A549 (cell line): ENCODE data around the gene PLS3. TPM values are rescaled to one million over a fixed set of nuclear protein-coding genes. Genes with fewer than 3 reads are reported as not detected.

Experiments used
- ATAC-seq, 2 experiments: fragments of 200-7000 bp in 1 of 2; fragments of >200 bp in 1 of 2; cut with Nextera tagmentation in 1 of 2; cut with Tn5 transposase in 1 of 2; 3 replicates each; pipeline versions ENCODE4 v1.8.0 to v1.9.1; 2018 to 2020; ENCODE audit warnings: mild to moderate bottlenecking in 1 of 2, moderate library complexity in 1 of 2
- CTCF ChIA-PET: fragments of 300-600 bp; sonication (Branson Sonifier 250); formaldehyde crosslinking; extraction: SDS; loops from one replicate; lab custom pipeline; 2021; ENCODE audit warnings: antibody characterized with exemption, inconsistent platforms; lab: Yijun Ruan, JAX
- POLR2A ChIA-PET: fragments of 350-600 bp; formaldehyde crosslinking; extraction: SDS; loops from one replicate; lab custom pipeline; 2021; ENCODE audit warnings: antibody characterized with exemption, inconsistent platforms; lab: Yijun Ruan, JAX
- DNase-seq, 2 experiments: peaks; one replicate each; pipeline versions ENCODE4 v3.0.0 to v3.0.0-alpha.2; 2011 to 2016; ENCODE audit warnings: low read depth in 1 of 2, low spot score in 1 of 2
- FAIRE-seq: peaks from 2 replicates; lab custom pipeline; 2011; peaks lifted over from hg19 to GRCh38; lab: Jason Lieb, UNC
- H3K27ac ChIP-seq, 2 experiments: fragments of >200 bp; sonication (Bioruptor Twin); formaldehyde crosslinking; 3 replicates each; pipeline ENCODE4 v1.5.1; 2016 to 2017
- H3K4me1 ChIP-seq: fragments of >200 bp; sonication (Bioruptor Twin); formaldehyde crosslinking; 3 replicates; pipeline ENCODE4 v1.6.1; 2016
- H3K4me2 ChIP-seq: fragments of >200 bp; sonication (Bioruptor Twin); formaldehyde crosslinking; 3 replicates; pipeline ENCODE4 v1.6.1; 2016
- H3K4me3 ChIP-seq: fragments of >200 bp; sonication (Bioruptor Twin); formaldehyde crosslinking; 3 replicates; pipeline ENCODE4 v1.5.1; 2016
- H3K9me3 ChIP-seq: fragments of >200 bp; sonication (Bioruptor Twin); formaldehyde crosslinking; 3 replicates; pipeline ENCODE4 v1.6.1; 2016
- CBX2 ChIP-seq: fragments of 200-600 bp; sonication (generic); IDR thresholded peaks from 2 replicates; pipeline ENCODE4 v1.6.1; 2016; ENCODE audit warnings: low read depth, mild to moderate bottlenecking, borderline replicate concordance
- CBX8 ChIP-seq: fragments of 200-600 bp; sonication (generic); IDR thresholded peaks from 2 replicates; pipeline ENCODE4 v1.6.1; 2016
- CEBPB ChIP-seq, 2 experiments: fragments of >200 bp in 1 of 2; sonication (Bioruptor Twin) in 1 of 2; formaldehyde crosslinking in 1 of 2; IDR thresholded peaks; 2 replicates each; pipeline ENCODE4 v1.6.1; 2012 to 2016
- CHD4 ChIP-seq: fragments of 200-600 bp; sonication (generic); IDR thresholded peaks from 2 replicates; pipeline ENCODE4 v1.6.1; 2016; ENCODE audit warnings: antibody characterized with exemption, mild to moderate bottlenecking, borderline replicate concordance
- ESRRA ChIP-seq: fragments of 150-350 bp; IDR thresholded peaks from 2 replicates; pipeline ENCODE4 v1.6.1; 2014; ENCODE audit warnings: mild to moderate bottlenecking, low read length, borderline replicate concordance
- FOSL2 ChIP-seq, 2 experiments: fragments of 450-650 bp in 1 of 2; fragments of >200 bp in 1 of 2; sonication (Bioruptor Twin) in 1 of 2; formaldehyde crosslinking; IDR thresholded peaks; 2 replicates each; pipeline versions ENCODE4 v1.5.0 to v1.6.1; 2016 to 2020; ENCODE audit warnings: mild to moderate bottlenecking in 1 of 2, moderate library complexity in 1 of 2
- FOXS1 ChIP-seq: fragments of 250-450 bp; sonication (Bioruptor Pico); IDR thresholded peaks from 2 replicates; pipeline ENCODE4 v1.5.0; 2020; ENCODE audit warnings: mild to moderate bottlenecking, moderate library complexity
- HOXA7 ChIP-seq: fragments of 250-450 bp; sonication (Bioruptor Pico); IDR thresholded peaks from 2 replicates; pipeline ENCODE4 v1.5.0; 2020; ENCODE audit warnings: mild to moderate bottlenecking, moderate library complexity
- JUN ChIP-seq, 2 experiments: fragments of >200 bp; sonication (Bioruptor Twin); formaldehyde crosslinking; IDR thresholded peaks; 2 replicates in 1 of 2; 3 replicates in 1 of 2; pipeline ENCODE4 v1.6.1; 2016 to 2017
- JUNB ChIP-seq: fragments of >200 bp; sonication (Bioruptor Twin); formaldehyde crosslinking; IDR thresholded peaks from 2 replicates; pipeline ENCODE4 v1.6.1; 2016
- KDM1A ChIP-seq: fragments of 200-600 bp; sonication (generic); IDR thresholded peaks from 2 replicates; pipeline ENCODE4 v1.6.1; 2016; ENCODE audit warnings: low read depth, mild to moderate bottlenecking
- KDM5A ChIP-seq: fragments of 200-600 bp; sonication (generic); IDR thresholded peaks from 2 replicates; pipeline ENCODE4 v1.6.1; 2016; ENCODE audit warnings: antibody characterized with exemption, mild to moderate bottlenecking
- MAZ ChIP-seq: fragments of 150-350 bp; IDR thresholded peaks from 2 replicates; pipeline ENCODE4 v1.6.1; 2014; ENCODE audit warnings: antibody characterized with exemption, low read depth, low read length, borderline replicate concordance
- NFE2L2 ChIP-seq: fragments of 150-350 bp; conservative IDR thresholded peaks from 2 replicates; pipeline ENCODE4 v1.6.1; 2014; ENCODE audit warnings: low read length
- NPAS2 ChIP-seq: fragments of 250-450 bp; sonication (Bioruptor Pico); IDR thresholded peaks from 2 replicates; pipeline ENCODE4 v1.8.0; 2022; ENCODE audit warnings: mild to moderate bottlenecking, moderate library complexity, borderline replicate concordance
- NR3C1 ChIP-seq: fragments of >200 bp; sonication (Bioruptor Twin); formaldehyde crosslinking; IDR thresholded peaks from 3 replicates; pipeline ENCODE4 v1.6.1; 2017
- PHF8 ChIP-seq: fragments of 200-600 bp; sonication (generic); IDR thresholded peaks from 2 replicates; pipeline ENCODE4 v1.6.1; 2016; ENCODE audit warnings: low read depth, mild to moderate bottlenecking, antibody characterized with exemption, moderate library complexity, borderline replicate concordance
- POLR2A ChIP-seq: IDR thresholded peaks from 2 replicates; pipeline ENCODE4 v1.6.1; 2012; ENCODE audit warnings: mild to moderate bottlenecking, low read length
- POLR2AphosphoS2 ChIP-seq: conservative IDR thresholded peaks from 2 replicates; pipeline ENCODE4 v1.6.1; 2012; ENCODE audit warnings: low read length, improper control_type of control experiment, inconsistent platforms
- RNF2 ChIP-seq: fragments of 200-600 bp; sonication (generic); IDR thresholded peaks from 2 replicates; pipeline ENCODE4 v1.6.1; 2016; ENCODE audit warnings: low read depth, mild to moderate bottlenecking, antibody characterized with exemption, moderate library complexity, borderline replicate concordance
- SREBF2 ChIP-seq: fragments of 450-650 bp; IDR thresholded peaks from 2 replicates; pipeline ENCODE4 v1.6.1; 2014; ENCODE audit warnings: mild to moderate bottlenecking, moderate library complexity
- TFCP2L1 ChIP-seq: fragments of 250-450 bp; sonication (Bioruptor Pico); IDR thresholded peaks from 2 replicates; pipeline ENCODE4 v1.5.0; 2021; ENCODE audit warnings: mild to moderate bottlenecking
- WGBS: methylation state at CpG from one replicate; pipeline ENCODE4 v1.1.6; 2017; ENCODE audit errors: missing lambda C conversion rate; 5-methylcytosine and 5-hydroxymethylcytosine counted together
- polyA plus RNA-seq, 4 experiments: library from polyadenylated mRNA; depleted of rRNA in 3 of 4; stranded (reverse); fragments of >200 nt; fragmentation: RNase III in 1 of 4; extraction: RNeasy Plus Mini Kit Qiagen cat#74134 plus additional on column Dnase treatment in 1 of 4; gene quantifications; 2 replicates in 3 of 4; 3 replicates in 1 of 4; pipeline ENCODE4 v1.2.3, GENCODE V29; 2011 to 2017
- TF ChIP-seq, protein P1 (sequence below): fragments of >200 bp; sonication (Bioruptor Twin); formaldehyde crosslinking; IDR thresholded peaks from 2 replicates; pipeline ENCODE4 v1.6.1; 2016
- TF ChIP-seq, protein P2 (sequence below): fragments of 150-350 bp; IDR thresholded peaks from 2 replicates; pipeline ENCODE4 v1.6.1; 2014; ENCODE audit warnings: low read depth, mild to moderate bottlenecking, low read length
- TF ChIP-seq, protein P3 (sequence below): fragments of 450-650 bp; IDR thresholded peaks from 2 replicates; pipeline ENCODE4 v1.6.1; 2014; ENCODE audit warnings: antibody characterized with exemption
- TF ChIP-seq, protein P4 (sequence below): IDR thresholded peaks from 2 replicates; pipeline ENCODE4 v1.6.1; 2012; ENCODE audit warnings: low read depth, borderline replicate concordance
- TF ChIP-seq, protein P5 (sequence below): fragments of 250-450 bp; sonication (Bioruptor Pico); IDR thresholded peaks from 2 replicates; pipeline ENCODE4 v1.5.0; 2020; ENCODE audit warnings: low read depth, mild to moderate bottlenecking, moderate library complexity
- TF ChIP-seq, protein P6 (sequence below): fragments of 200-600 bp; sonication (generic); IDR thresholded peaks from 2 replicates; pipeline ENCODE4 v1.6.1; 2016; ENCODE audit warnings: antibody characterized with exemption, mild to moderate bottlenecking, moderate library complexity

PLS3 gene
- polyA plus RNA-seq, 2 of the 4 experiments (the other 2 are of a cell fraction), result 303 to 437 TPM

DNA sequence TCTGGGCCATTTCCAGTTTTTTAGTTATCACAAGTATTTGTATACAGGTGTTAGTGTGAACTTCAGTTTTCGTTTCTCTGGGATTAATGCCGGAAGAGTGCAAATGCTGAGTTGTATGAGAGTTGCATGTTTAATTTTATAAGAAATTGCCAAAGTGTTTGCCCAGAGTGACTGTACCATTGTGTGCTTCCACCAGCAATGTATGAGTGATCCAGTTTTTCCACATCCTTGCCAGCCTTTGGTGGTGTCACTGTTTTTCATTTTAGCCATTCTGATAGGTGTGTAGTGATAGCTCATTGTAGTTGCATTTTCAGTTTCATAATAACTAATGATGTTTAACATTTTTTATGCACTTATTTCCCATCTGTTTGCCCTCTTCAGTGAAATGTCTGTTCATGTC is 18.4 kb downstream of the PLS3 start:
- no peak overlapping the region for H3K4me3 ChIP-seq
- WGBS, result 91% methylated on average over 2 of the region's 2 CpGs
- peaks cover 46% of the 10 kb centered on the region for H3K4me1 ChIP-seq
- H3K27ac ChIP-seq, result no peak overlapping the region
- ChIA-PET CTCF (no interaction called here), POLR2A (no interaction called here)
- no peaks in the 10 kb centered on the region for H3K9me3 ChIP-seq
- ATAC-seq (no peak), DNase-seq (no peak), FAIRE-seq (peak; percentile 18)
- no peak overlapping the region for H3K4me2 ChIP-seq
- TF ChIP-seq JUNB (no peak), FOXS1 (CRISPR knock-in tag) (no peak), NPAS2 (no peak), JUN (IDR thresholded peaks at IDR 0.05) (no peak), KDM5A (no peak), FOSL2 (IDR thresholded peaks at IDR 0.05) (no peak), FOSL2 (CRISPR knock-in tag; IDR thresholded peaks at IDR 0.05) (no peak), MAZ (no peak), HOXA7 (CRISPR knock-in tag) (no peak), SREBF2 (no peak), KDM1A (no peak), ESRRA (no peak), POLR2A (no peak), NFE2L2 (no peak)
- TF ChIP-seq, protein P1, sequence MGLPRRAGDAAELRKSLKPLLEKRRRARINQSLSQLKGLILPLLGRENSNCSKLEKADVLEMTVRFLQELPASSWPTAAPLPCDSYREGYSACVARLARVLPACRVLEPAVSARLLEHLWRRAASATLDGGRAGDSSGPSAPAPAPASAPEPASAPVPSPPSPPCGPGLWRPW, result no peak
- TF ChIP-seq, protein P2, sequence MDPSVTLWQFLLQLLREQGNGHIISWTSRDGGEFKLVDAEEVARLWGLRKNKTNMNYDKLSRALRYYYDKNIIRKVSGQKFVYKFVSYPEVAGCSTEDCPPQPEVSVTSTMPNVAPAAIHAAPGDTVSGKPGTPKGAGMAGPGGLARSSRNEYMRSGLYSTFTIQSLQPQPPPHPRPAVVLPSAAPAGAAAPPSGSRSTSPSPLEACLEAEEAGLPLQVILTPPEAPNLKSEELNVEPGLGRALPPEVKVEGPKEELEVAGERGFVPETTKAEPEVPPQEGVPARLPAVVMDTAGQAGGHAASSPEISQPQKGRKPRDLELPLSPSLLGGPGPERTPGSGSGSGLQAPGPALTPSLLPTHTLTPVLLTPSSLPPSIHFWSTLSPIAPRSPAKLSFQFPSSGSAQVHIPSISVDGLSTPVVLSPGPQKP, result no peak
- TF ChIP-seq, protein P3, sequence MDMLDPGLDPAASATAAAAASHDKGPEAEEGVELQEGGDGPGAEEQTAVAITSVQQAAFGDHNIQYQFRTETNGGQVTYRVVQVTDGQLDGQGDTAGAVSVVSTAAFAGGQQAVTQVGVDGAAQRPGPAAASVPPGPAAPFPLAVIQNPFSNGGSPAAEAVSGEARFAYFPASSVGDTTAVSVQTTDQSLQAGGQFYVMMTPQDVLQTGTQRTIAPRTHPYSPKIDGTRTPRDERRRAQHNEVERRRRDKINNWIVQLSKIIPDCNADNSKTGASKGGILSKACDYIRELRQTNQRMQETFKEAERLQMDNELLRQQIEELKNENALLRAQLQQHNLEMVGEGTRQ, result no peak
- TF ChIP-seq, protein P4, sequence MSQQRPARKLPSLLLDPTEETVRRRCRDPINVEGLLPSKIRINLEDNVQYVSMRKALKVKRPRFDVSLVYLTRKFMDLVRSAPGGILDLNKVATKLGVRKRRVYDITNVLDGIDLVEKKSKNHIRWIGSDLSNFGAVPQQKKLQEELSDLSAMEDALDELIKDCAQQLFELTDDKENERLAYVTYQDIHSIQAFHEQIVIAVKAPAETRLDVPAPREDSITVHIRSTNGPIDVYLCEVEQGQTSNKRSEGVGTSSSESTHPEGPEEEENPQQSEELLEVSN, result no peak
- TF ChIP-seq, protein P5, sequence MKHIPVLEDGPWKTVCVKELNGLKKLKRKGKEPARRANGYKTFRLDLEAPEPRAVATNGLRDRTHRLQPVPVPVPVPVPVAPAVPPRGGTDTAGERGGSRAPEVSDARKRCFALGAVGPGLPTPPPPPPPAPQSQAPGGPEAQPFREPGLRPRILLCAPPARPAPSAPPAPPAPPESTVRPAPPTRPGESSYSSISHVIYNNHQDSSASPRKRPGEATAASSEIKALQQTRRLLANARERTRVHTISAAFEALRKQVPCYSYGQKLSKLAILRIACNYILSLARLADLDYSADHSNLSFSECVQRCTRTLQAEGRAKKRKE (CRISPR knock-in tag), result no peak
- TF ChIP-seq, protein P6, sequence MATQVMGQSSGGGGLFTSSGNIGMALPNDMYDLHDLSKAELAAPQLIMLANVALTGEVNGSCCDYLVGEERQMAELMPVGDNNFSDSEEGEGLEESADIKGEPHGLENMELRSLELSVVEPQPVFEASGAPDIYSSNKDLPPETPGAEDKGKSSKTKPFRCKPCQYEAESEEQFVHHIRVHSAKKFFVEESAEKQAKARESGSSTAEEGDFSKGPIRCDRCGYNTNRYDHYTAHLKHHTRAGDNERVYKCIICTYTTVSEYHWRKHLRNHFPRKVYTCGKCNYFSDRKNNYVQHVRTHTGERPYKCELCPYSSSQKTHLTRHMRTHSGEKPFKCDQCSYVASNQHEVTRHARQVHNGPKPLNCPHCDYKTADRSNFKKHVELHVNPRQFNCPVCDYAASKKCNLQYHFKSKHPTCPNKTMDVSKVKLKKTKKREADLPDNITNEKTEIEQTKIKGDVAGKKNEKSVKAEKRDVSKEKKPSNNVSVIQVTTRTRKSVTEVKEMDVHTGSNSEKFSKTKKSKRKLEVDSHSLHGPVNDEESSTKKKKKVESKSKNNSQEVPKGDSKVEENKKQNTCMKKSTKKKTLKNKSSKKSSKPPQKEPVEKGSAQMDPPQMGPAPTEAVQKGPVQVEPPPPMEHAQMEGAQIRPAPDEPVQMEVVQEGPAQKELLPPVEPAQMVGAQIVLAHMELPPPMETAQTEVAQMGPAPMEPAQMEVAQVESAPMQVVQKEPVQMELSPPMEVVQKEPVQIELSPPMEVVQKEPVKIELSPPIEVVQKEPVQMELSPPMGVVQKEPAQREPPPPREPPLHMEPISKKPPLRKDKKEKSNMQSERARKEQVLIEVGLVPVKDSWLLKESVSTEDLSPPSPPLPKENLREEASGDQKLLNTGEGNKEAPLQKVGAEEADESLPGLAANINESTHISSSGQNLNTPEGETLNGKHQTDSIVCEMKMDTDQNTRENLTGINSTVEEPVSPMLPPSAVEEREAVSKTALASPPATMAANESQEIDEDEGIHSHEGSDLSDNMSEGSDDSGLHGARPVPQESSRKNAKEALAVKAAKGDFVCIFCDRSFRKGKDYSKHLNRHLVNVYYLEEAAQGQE, result no peak

DNA sequence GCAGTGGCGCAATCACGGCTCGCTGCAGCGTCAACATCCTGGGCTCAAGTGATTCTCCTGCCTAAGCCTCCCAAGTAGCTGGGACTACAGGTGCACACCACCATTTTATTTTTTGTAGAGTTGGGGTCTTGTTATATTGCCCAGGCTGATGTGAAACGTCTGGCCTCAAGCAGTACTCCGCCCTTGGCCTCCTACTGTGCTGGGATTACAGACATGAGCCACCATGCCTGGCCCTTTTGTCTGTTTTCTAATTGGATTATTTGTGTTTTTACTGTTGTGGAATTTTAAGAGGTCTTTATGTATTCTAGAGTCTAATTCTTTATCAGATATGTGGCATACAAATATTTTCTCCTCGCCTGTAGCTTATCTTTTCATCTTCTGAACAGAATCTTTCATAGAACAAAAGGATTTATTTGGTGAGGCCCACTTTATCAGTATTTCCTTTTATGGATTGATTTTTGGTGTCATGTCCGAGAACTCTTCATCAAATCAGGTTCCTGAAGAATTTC is 18.9 kb downstream of the PLS3 start:
- H3K9me3 ChIP-seq, result no peaks in the 10 kb centered on the region
- CTCF ChIA-PET, result no interaction called here
- no peak overlapping the region for H3K4me2 ChIP-seq
- peaks cover 51% of the 10 kb centered on the region for H3K4me1 ChIP-seq
- WGBS, result 89% methylated on average over 8 of the region's 8 CpGs
- no peak overlapping the region for H3K27ac ChIP-seq
- FAIRE-seq (no peak), DNase-seq (no peak), ATAC-seq (no peak)
- H3K4me3 ChIP-seq, result no peak overlapping the region
- POLR2A ChIA-PET, result no interaction called here
- TF ChIP-seq TFCP2L1 (CRISPR knock-in tag) (no peak), PHF8 (no peak), CBX2 (no peak), CBX8 (no peak), CEBPB (IDR thresholded peaks at IDR 0.05) (no peak; a peak in 1 of 4 replicates), JUN (IDR thresholded peaks at IDR 0.05) (no peak), CHD4 (no peak), NR3C1 (no peak), POLR2AphosphoS2 (no peak), RNF2 (no peak), MAZ (no peak)
